SH-SY5Y (cell line): ENCODE measurements around the gene CTSZ.

ENCODE experiments used
- GATA2 ChIP-seq: IDR thresholded peaks from 2 replicates; pipeline ENCODE4 v1.6.1; 2011; ENCODE audit warnings: mild to moderate bottlenecking, low read depth, low read length
- GATA3 ChIP-seq: IDR thresholded peaks from 2 replicates; pipeline ENCODE4 v1.6.1; 2011; ENCODE audit warnings: low read depth, mild to moderate bottlenecking, low read length, moderate library complexity

DNA sequence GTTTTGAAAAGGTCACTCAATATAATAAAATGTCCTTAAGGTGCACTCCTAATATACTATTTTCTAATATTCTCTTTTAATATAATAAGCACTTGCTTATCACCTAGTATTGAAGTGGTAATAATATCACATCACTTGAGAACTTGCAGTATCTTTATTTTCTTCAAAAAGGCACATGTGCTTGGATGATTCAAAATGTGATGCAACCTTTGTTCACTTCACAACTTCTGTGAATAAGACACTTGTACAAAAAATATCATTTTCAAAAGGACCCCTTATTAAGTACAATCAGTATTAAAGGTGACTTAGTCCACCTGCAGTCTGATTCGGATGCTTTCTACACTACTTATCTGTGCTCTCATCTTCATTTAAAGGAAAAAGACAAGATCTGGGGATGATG, 32.2 kb upstream of the CTSZ start:
- TF ChIP-seq GATA2 (no peak), GATA3 (no peak)
